Stimulated activated CD8-positive, alpha-beta memory T cell treated with anti-CD3 and anti-CD28 coated beads, Interleukin-7, amount 100 ng/mL, for 24 hours (primary cell): ENCODE results near the gene RGL2.

Source experiments
- DNase-seq: peaks from one replicate; pipeline ENCODE4 v3.0.0-alpha.2; 2020; ENCODE audit warnings: low read depth

RGL2 gene

GRCh38 chr6:33316603-33317418, 18.1 kb upstream of the RGL2 start:
- no peak for DNase-seq

GRCh38 chr6:33315793-33316602, 17.3 kb upstream of the RGL2 start:
- DNase-seq: no peak

GRCh38 chr6:33314943-33315792, 16.4 kb upstream of the RGL2 start:
- DNase-seq: no peak

GRCh38 chr6:33314515-33314942, 15.8 kb upstream of the RGL2 start:
- DNase-seq: no peak

- DNase-seq: peak; percentile 65
Observed at GRCh38 chr6:33313709-33314514, 15.2 kb upstream of the RGL2 start, which contains the start of gene TAPBP. TAPBP (minus strand) TSS chr6:33314078; CDS start chr6:33314041, 37 bp downstream.

GRCh38 chr6:33313105-33313708, 14.5 kb upstream of the RGL2 start:
- no peak for DNase-seq

GRCh38 chr6:33312361-33313104, 13.8 kb upstream of the RGL2 start:
- peak; percentile 53 for DNase-seq

- DNase-seq: no peak
Observed at GRCh38 chr6:33306356-33306755, 7.6 kb upstream of the RGL2 start.

GRCh38 chr6:33305052-33305451, 6.3 kb upstream of the RGL2 start:
- DNase-seq: no peak

- no peak for DNase-seq
Observed at GRCh38 chr6:33304216-33304615, 5.5 kb upstream of the RGL2 start.

GRCh38 chr6:33301877-33302276, 3.1 kb upstream of the RGL2 start:
- DNase-seq: no peak

- peak; percentile 85 for DNase-seq
Observed at GRCh38 chr6:33299237-33299944, 649 bp upstream of the RGL2 start.

GRCh38 chr6:33297956-33298772, 578 bp downstream of the RGL2 start:
- DNase-seq: no peak

- DNase-seq: no peak
Observed at GRCh38 chr6:33297406-33297955, 1.3 kb downstream of the RGL2 start.

- no peak for DNase-seq
Observed at GRCh38 chr6:33296797-33297405, 1.8 kb downstream of the RGL2 start.

GRCh38 chr6:33295621-33296369, 2.9 kb downstream of the RGL2 start:
- no peak for DNase-seq
